SK-N-SH treated with all-trans-retinoic acid at 6 μM for 48 hours (cell line): ENCODE measurements around the gene PKDCC.
A peak's percentile ranks its signal among the peaks of the same experiment; 100 is the strongest.

Experiments used
- ATAC-seq: fragments of 200-7000 bp; cut with Tn5 transposase; 3 replicates; pipeline ENCODE4 v1.9.1; 2020; ENCODE audit warnings: mild to moderate bottlenecking, moderate library complexity
- ARNTL ChIP-seq: fragments of 450-650 bp; formaldehyde crosslinking; IDR thresholded peaks from 2 replicates; pipeline ENCODE4 v1.5.0; 2020; ENCODE audit warnings: low read depth, mild to moderate bottlenecking, moderate library complexity, borderline replicate concordance
- BACH2 ChIP-seq: fragments of 250-450 bp; sonication (Bioruptor Pico); IDR thresholded peaks from 2 replicates; pipeline ENCODE4 v1.9.0; 2021; ENCODE audit warnings: mild to moderate bottlenecking, borderline replicate concordance
- CREB5 ChIP-seq: fragments of 250-450 bp; sonication (Bioruptor Pico); IDR thresholded peaks from 2 replicates; pipeline ENCODE4 v1.5.1; 2020; ENCODE audit warnings: low read depth, mild to moderate bottlenecking, moderate library complexity
- CSRNP3 ChIP-seq: fragments of 250-450 bp; sonication (Bioruptor Pico); IDR thresholded peaks from 2 replicates; pipeline ENCODE4 v1.5.1; 2021; ENCODE audit warnings: mild to moderate bottlenecking, moderate library complexity
- ISL1 ChIP-seq: fragments of 250-450 bp; sonication (Bioruptor Pico); IDR thresholded peaks from 2 replicates; pipeline ENCODE4 v2.1.2; 2022; ENCODE audit warnings: mild to moderate bottlenecking, moderate library complexity
- OSR1 ChIP-seq: fragments of 250-450 bp; sonication (Bioruptor Pico); IDR thresholded peaks from 2 replicates; pipeline ENCODE4 v1.8.0; 2022; ENCODE audit warnings: moderate library complexity, mild to moderate bottlenecking, inconsistent platforms
- PATZ1 ChIP-seq: fragments of 250-450 bp; sonication (Bioruptor Pico); IDR thresholded peaks from 2 replicates; pipeline ENCODE4 v1.8.0; 2020; ENCODE audit warnings: mild to moderate bottlenecking, moderate library complexity, borderline replicate concordance
- PPARA ChIP-seq: fragments of 250-450 bp; sonication (Bioruptor Pico); IDR thresholded peaks from 2 replicates; pipeline ENCODE4 v1.5.0; 2020; ENCODE audit warnings: mild to moderate bottlenecking, borderline replicate concordance
- RARB ChIP-seq: fragments of 250-450 bp; sonication (Bioruptor Pico); IDR thresholded peaks from 2 replicates; pipeline ENCODE4 v1.8.0; 2021; ENCODE audit warnings: mild to moderate bottlenecking, moderate library complexity
- SNAI2 ChIP-seq: fragments of 250-450 bp; sonication (Bioruptor Pico); IDR thresholded peaks from 2 replicates; pipeline ENCODE4 v1.5.0; 2020; ENCODE audit warnings: mild to moderate bottlenecking, moderate library complexity
- TCF4 ChIP-seq: fragments of 250-450 bp; sonication (Bioruptor Pico); IDR thresholded peaks from 2 replicates; pipeline ENCODE4 v1.8.0; 2021; ENCODE audit warnings: mild to moderate bottlenecking, moderate library complexity, borderline replicate concordance
- TOX ChIP-seq: fragments of 250-450 bp; sonication (Bioruptor Pico); IDR thresholded peaks from 2 replicates; pipeline ENCODE4 v1.8.0; 2021; ENCODE audit warnings: mild to moderate bottlenecking, moderate library complexity, borderline replicate concordance
- TSHZ2 ChIP-seq: fragments of 250-450 bp; sonication (Bioruptor Pico); IDR thresholded peaks from 2 replicates; pipeline ENCODE4 v1.5.0; 2020; ENCODE audit warnings: mild to moderate bottlenecking, moderate library complexity
- ZFP3 ChIP-seq: fragments of 250-450 bp; sonication (Bioruptor Pico); IDR thresholded peaks from 2 replicates; pipeline ENCODE4 v1.5.0; 2020; ENCODE audit warnings: mild to moderate bottlenecking, moderate library complexity
- ZFP30 ChIP-seq: fragments of 450-650 bp; formaldehyde crosslinking; IDR thresholded peaks from 2 replicates; pipeline ENCODE4 v1.5.0; 2022; ENCODE audit warnings: mild to moderate bottlenecking, moderate library complexity
- ZNF565 ChIP-seq: fragments of 450-650 bp; formaldehyde crosslinking; conservative IDR thresholded peaks from 2 replicates; pipeline ENCODE4 v1.5.0; 2020; ENCODE audit warnings: low read depth, mild to moderate bottlenecking, moderate library complexity
- ZNF70 ChIP-seq: fragments of 450-650 bp; formaldehyde crosslinking; IDR thresholded peaks from 2 replicates; pipeline ENCODE4 v1.5.0; 2020; ENCODE audit warnings: mild to moderate bottlenecking, moderate library complexity
- ZNF8 ChIP-seq: fragments of 450-650 bp; formaldehyde crosslinking; IDR thresholded peaks from 2 replicates; pipeline ENCODE4 v1.5.0; 2020; ENCODE audit warnings: mild to moderate bottlenecking, moderate library complexity
- TF ChIP-seq, protein P1 (sequence below): fragments of 250-450 bp; sonication (Bioruptor Pico); IDR thresholded peaks from 2 replicates; pipeline ENCODE4 v1.8.0; 2021; ENCODE audit warnings: low read depth, mild to moderate bottlenecking, moderate library complexity, borderline replicate concordance

Gene PKDCC

GRCh38 chr2:42095923-42096408 is 48.1 kb downstream of the PKDCC start:
- no peak for TF ChIP-seq TSHZ2 (CRISPR knock-in tag)
- TF ChIP-seq PATZ1 = no peak
- TF ChIP-seq ZFP3 (CRISPR knock-in tag) = no peak
- no peak for TF ChIP-seq ZNF565 (CRISPR knock-in tag)
- TF ChIP-seq ZNF8 = no peak
- no peak for TF ChIP-seq CSRNP3 (CRISPR knock-in tag)
- TF ChIP-seq ZFP30 (CRISPR knock-in tag) = no peak
- TF ChIP-seq SNAI2 (CRISPR knock-in tag) = no peak
- TF ChIP-seq BACH2 (CRISPR knock-in tag) = no peak
- no peak for TF ChIP-seq ARNTL (CRISPR knock-in tag)
- peak; percentile 90 for ATAC-seq

DNA sequence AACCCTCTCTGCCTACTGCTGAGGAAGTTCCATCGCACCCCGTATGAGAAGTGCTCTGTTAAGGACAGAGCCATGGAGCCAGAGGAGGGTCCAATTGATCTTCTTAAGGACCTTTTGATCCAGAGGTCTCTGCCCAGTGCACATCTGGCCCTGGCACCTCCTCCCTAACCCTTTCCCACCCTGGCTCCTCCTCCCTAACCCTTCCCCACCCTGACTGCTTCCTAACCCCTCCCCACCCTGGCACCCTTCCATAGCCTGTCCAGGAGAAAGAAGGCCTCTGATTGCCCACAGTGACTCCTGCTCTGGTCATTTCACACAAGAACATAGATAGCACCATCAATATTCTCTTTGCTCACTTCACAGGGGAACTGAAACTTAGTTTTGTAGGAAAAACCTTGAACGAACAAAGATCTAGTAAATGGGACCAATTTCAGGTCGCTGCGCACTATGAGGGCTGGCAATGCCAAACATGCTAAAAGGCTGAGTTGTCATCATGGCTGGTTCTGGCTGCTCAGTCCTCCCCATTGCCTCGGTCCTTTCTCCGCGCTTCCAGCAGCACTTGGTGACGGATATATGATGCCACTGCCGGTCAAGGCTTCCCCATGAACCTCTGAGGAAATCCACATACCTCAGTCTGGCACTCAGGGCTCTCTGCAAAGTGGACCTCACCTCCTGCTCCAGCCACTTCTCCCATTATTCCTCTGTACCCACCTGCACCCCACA is 49.2 kb downstream of the PKDCC start:
- TF ChIP-seq ZNF70 = no peak
- TF ChIP-seq, protein P1, sequence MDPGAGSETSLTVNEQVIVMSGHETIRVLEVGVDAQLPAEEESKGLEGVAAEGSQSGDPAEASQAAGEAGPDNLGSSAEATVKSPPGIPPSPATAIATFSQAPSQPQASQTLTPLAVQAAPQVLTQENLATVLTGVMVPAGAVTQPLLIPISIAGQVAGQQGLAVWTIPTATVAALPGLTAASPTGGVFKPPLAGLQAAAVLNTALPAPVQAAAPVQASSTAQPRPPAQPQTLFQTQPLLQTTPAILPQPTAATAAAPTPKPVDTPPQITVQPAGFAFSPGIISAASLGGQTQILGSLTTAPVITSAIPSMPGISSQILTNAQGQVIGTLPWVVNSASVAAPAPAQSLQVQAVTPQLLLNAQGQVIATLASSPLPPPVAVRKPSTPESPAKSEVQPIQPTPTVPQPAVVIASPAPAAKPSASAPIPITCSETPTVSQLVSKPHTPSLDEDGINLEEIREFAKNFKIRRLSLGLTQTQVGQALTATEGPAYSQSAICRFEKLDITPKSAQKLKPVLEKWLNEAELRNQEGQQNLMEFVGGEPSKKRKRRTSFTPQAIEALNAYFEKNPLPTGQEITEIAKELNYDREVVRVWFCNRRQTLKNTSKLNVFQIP (CRISPR knock-in tag) = no peak
- TF ChIP-seq TSHZ2 (CRISPR knock-in tag) = no peak
- TF ChIP-seq ZNF565 (CRISPR knock-in tag) = no peak
- no peak for TF ChIP-seq ZFP30 (CRISPR knock-in tag)
- TF ChIP-seq PPARA (CRISPR knock-in tag) = no peak
- TF ChIP-seq ZFP3 (CRISPR knock-in tag) = no peak
- no peak for TF ChIP-seq RARB
- no peak for TF ChIP-seq ISL1
- TF ChIP-seq OSR1 (CRISPR knock-in tag) = no peak
- no peak for TF ChIP-seq TCF4 (CRISPR knock-in tag)
- TF ChIP-seq TOX (CRISPR knock-in tag) = no peak
- no peak for TF ChIP-seq ZNF8
- no peak for TF ChIP-seq CREB5 (CRISPR knock-in tag)
- ATAC-seq = no peak
